ENCODE measurements around the gene TMEM168. TPM values are rescaled to one million over a fixed set of nuclear protein-coding genes. Genes with fewer than 3 reads are reported as not detected.

Gene TMEM168
- total and polyA plus RNA-seq, 12 donors, result 5.1 to 32.0 (median 20.7) TPM

DNA sequence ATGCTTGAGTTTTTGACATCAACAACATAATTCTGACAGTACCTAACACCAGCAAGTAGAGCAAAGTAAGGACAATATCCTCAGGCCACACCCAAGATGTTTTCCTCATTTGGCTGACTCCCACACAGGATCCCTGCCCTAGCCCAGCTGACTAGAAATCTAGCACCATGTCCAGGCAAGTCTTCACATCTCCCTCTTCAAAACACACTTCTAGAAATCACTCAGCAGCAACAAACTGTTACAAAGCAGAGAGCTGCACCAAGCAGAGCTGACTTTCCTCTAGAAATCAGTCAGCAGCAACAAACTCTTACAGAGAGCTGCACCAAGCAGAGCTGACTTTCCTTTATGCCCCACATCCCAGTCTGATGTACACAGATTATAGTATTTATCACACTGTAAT lies 7.7 kb downstream of the TMEM168 start:
- intact Hi-C loops (cut with DNase I), result no loop called here
- TF ChIP-seq, protein P1, sequence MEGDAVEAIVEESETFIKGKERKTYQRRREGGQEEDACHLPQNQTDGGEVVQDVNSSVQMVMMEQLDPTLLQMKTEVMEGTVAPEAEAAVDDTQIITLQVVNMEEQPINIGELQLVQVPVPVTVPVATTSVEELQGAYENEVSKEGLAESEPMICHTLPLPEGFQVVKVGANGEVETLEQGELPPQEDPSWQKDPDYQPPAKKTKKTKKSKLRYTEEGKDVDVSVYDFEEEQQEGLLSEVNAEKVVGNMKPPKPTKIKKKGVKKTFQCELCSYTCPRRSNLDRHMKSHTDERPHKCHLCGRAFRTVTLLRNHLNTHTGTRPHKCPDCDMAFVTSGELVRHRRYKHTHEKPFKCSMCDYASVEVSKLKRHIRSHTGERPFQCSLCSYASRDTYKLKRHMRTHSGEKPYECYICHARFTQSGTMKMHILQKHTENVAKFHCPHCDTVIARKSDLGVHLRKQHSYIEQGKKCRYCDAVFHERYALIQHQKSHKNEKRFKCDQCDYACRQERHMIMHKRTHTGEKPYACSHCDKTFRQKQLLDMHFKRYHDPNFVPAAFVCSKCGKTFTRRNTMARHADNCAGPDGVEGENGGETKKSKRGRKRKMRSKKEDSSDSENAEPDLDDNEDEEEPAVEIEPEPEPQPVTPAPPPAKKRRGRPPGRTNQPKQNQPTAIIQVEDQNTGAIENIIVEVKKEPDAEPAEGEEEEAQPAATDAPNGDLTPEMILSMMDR (IDR thresholded peaks at IDR 0.05), result no peak
- TF ChIP-seq POLR2A (IDR thresholded peaks at IDR 0.05), result no peak

DNA sequence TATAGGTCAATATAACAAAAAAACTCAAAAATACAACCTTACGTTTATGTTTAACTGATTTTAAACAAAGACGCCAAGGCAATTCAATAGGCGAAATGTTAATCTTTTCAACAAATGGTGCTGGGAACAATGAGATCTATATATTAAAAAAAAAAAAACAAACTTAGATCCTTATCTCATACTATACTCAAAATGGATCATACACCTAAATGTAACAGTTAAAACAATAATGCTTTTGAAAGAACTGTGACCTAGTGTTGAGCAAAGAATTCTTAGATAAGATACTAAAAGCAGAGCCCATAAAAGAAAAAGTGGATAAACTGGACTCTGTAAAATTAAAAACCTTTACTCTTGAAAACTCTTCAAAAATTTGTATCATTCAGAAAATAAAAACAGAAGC lies 8.6 kb downstream of the TMEM168 start:
- Histone ChIP-seq H3K4me1 (replicated peaks in 1 of 2) (no peaks in the 10 kb centered on the region), H3K4me3 (no peak overlapping the region), H3K27ac (no peak overlapping the region), H3K36me3 (replicated peaks in 1 of 2) (no peaks in the 10 kb centered on the region), H3K9me3 (replicated peaks in 1 of 3) (no peaks in the 10 kb centered on the region), H3K27me3 (no peaks in the 10 kb centered on the region)
- intact Hi-C loops (cut with DNase I), result no loop called here
- no peak for DNase-seq
- 94 to 97% (median 94%) methylated on average over 3 of the region's 3 CpGs for WGBS, 4 donors
- TF ChIP-seq, protein P1 (IDR thresholded peaks at IDR 0.05), result no peak
- no peak for TF ChIP-seq POLR2A (IDR thresholded peaks at IDR 0.05)

More for the DNA sequence above, 7.7 kb downstream of the TMEM168 start:
- Histone ChIP-seq H3K27me3 (no peaks in the 10 kb centered on the region), H3K27ac (no peak overlapping the region), H3K36me3 (replicated peaks in 1 of 2) (no peaks in the 10 kb centered on the region), H3K4me3 (no peak overlapping the region), H3K4me1 (replicated peaks in 1 of 2) (no peaks in the 10 kb centered on the region), H3K9me3 (replicated peaks in 1 of 3) (no peaks in the 10 kb centered on the region)
- DNase-seq, result no peak

DNA sequence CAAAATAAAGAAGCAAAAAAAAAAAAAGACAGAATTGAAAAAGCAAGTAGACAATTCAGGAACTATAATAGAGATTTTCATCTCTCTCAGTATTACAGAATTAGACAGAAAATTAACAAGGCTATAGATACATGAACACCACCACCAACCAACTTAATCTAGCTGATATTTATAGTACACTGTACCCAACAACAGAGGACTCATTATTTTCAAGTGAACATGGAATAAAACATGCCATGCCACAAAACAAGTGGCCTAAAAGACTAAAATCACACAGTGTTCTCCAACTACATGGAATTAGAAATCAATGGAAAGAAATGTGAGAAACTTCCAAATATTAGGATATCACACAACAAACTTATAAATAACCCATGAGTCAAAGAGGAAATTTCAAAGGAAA lies 9.1 kb downstream of the TMEM168 start:
- no peak for DNase-seq
- no peaks in the 10 kb centered on the region for H3K36me3 ChIP-seq (replicated peaks in 1 of 2)
- intact Hi-C loops (cut with DNase I), result no loop called here
- no peaks in the 10 kb centered on the region for H3K9me3 ChIP-seq (replicated peaks in 1 of 3)
- H3K4me3 ChIP-seq, result no peak overlapping the region
- no peaks in the 10 kb centered on the region for H3K27me3 ChIP-seq
- no peak for TF ChIP-seq POLR2A (IDR thresholded peaks at IDR 0.05)
- TF ChIP-seq, protein P1 (IDR thresholded peaks at IDR 0.05), result no peak
- no peak overlapping the region for H3K27ac ChIP-seq
- H3K4me1 ChIP-seq (replicated peaks in 1 of 2), result no peaks in the 10 kb centered on the region

DNA sequence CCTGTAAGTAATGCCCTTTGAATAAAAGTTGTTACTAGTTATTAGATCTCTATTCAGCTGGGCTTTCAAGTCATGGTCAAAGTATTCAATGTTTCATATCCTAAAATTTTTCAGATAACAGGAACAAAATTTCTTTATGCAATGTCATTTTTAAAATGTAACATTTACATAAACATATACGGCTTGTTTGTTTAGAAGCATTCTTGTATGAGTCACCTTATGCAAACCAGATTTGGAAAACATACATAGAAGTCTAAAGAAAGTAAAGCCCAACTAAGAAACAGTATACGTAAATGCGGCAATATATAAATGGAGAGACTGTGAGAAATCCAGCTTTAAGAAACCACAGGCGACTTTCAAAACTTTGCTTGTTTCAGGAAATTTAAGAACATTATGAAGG lies 10.5 kb downstream of the TMEM168 start:
- no peaks in the 10 kb centered on the region for H3K9me3 ChIP-seq (replicated peaks in 1 of 3)
- intact Hi-C loops (cut with DNase I), result no loop called here
- WGBS, 4 donors, result 71 to 94% (median 81%) methylated on average over 4 of the region's 4 CpGs

More for the DNA sequence above, 10.5 kb downstream of the TMEM168 start:
- Histone ChIP-seq H3K36me3 (replicated peaks in 1 of 2) (no peaks in the 10 kb centered on the region), H3K4me1 (replicated peaks in 1 of 2) (no peaks in the 10 kb centered on the region), H3K27ac (no peak overlapping the region), H3K27me3 (no peaks in the 10 kb centered on the region), H3K4me3 (no peak overlapping the region)
- DNase-seq, result no peak
- TF ChIP-seq, protein P1 (IDR thresholded peaks at IDR 0.05), result no peak
- TF ChIP-seq POLR2A (IDR thresholded peaks at IDR 0.05), result no peak
